GM18507 (cell line): ENCODE data around the gene MICAL3.
A peak's percentile ranks its signal among the peaks of the same experiment; 100 is the strongest.
"Not testable (repeated sequence)": the region's sequence is repeated elsewhere in the genome, so short reads cannot be mapped to it uniquely, and the experiment has no call there.

ENCODE experiments used
- DNase-seq: peaks from one replicate; pipeline ENCODE4 v3.0.0; 2011; ENCODE audit warnings: low read depth; ENCODE audit not compliant: insufficient read length; ENCODE audit errors: extremely low spot score
- FAIRE-seq: peaks from 2 replicates; lab custom pipeline; 2011; peaks lifted over from hg19 to GRCh38; lab: Jason Lieb, UNC

MICAL3 gene

DNA sequence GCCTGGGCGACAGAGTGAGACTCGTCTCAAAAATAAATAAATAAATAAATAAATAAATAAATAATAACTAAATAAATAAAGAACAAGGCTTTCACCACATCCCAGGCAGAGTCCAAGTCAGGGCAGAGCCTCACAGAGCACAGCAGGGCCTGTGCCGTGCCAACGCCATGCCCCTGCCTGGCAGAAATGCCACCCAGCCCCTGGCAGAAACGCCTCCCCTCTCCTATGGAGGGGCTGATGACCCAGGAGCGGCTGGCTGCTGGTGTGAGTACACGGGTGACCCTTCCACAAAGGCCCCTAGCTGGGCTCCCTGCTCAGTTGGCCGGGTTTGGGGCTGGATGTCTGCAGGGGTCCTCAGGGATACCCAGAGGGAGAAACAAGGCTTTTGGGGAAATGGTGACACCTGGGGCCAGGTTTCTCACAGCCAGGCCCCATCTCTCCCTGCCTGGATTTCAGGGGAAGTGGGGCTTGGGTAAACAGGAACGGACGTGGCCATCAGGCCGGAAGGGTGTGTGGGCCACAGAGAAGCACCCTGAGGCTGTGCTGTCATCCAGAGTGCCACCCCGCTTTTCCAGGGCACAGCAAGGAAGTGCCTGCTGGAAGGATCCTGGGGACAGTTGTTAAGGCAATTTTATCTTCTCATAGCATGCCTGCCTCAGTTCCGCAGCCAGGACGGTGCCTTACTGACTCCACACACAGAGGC, 255.2 kb downstream of the MICAL3 start:
- FAIRE-seq (no peak), DNase-seq (no peak)

DNA sequence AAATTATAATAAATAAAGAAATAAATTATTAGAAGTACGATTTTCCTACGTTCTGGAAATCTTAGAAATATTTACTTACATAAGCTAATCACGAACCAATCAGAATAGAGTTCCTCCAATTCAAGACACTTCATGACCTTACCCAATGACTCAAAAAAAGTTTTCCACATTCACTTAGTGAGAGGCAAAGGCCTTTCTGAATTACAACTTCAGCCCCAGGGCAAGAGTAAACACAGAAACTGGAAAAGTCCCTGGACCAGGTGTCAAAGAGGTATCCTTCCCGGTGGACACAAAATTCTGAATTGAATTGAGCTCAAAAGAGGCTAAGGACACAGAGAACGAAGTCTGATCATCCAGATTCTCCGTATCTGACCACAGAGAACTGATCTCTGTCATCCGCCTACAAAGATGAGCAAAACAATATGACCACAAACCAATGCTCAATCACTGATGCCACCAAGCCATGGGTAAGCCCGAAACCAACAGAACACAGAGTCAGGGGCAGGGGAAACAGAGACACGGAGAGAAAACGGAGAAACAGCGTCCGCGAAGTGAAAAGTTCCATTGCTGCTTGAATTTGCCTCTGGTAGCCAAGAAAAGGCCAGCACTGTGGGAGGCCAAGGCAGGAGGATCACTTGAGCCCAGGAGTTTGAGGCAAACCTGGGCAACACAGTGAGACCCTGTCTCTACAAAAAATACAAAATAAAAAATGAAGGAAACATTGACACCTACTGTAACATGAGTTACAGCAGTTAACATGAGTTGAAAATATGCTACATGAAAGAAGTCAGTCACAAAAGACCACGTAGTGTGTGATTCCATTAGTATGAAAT, 256.9 kb downstream of the MICAL3 start:
- DNase-seq (no peak), FAIRE-seq (peak; percentile 93)

DNA sequence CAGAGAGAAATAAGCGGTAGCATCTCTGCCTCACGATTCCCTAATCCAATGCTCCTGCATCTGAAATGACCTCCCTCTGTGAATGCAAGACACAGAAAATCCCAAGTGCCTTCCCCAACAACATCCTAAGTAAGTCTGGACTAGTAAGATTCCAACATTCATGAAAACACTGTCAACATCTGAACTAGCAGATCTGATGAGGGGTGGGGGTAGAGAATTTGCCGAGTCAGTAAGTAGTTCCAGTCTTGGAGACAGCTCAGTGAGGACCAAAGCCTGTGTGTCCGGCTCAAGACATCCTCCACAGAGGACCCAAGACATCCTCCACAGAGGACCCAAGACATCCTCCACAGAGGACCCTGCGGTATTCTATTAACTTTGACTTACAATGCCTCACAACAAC, 259.5 kb downstream of the MICAL3 start:
- not testable (repeated sequence) for DNase-seq, FAIRE-seq

DNA sequence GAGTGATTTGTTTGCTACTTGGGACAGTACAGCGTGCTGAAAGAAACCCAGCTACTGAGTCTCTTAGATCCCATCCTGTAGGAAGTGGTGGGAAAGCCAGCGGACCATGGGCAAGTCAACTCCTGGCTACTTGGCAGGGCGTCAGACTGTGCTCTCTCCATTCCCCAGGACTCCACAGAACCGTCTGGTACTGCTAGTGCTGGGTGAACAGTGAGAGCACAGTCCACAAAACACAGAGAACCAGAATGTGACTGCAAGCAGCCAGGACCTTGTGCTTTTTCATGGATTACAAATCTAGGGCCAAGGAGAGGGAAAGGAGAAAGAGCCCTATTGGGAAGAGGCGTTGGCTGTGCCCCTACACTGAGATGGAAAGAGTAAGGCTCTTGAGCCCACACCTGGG, 260.3 kb downstream of the MICAL3 start:
- FAIRE-seq = no peak
- no peak for DNase-seq

DNA sequence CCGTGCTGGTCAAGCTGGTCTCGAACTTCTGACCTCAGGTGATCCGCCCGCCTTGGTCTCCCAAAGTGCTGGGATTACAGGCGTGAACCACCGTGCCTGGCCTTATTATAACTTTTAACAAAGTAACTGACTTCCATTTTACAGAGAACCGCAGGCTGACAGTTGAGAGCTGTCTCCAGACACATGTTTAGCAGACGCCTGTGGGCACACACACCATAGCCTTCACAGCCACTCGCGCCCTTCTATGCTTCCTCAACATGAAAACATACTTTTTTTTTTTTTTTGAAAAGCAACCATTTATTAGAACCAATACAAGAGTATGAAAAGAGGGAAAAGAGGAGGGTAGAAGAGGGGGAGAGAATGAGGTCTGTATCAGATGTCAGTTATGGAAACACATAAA, 260.9 kb downstream of the MICAL3 start:
- FAIRE-seq, DNase-seq: not testable (repeated sequence)

DNA sequence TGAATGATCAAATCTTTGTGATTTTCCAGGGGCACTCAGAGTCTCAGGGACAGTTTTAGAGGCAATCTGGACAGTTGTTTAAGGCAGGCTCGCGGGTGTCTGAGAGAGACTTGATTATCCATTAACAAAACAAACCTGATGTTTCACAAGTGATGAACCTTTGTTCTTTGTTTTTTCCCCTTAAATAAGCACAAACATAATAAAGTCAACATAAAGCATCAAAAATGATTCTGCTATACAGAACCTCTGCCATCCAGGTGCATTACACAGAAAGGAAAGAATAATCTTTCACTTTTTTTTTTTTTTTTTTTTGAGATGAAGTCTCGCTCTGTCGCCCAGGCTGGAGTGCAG, 263.2 kb downstream of the MICAL3 start:
- no peak for DNase-seq
- FAIRE-seq = no peak

DNA sequence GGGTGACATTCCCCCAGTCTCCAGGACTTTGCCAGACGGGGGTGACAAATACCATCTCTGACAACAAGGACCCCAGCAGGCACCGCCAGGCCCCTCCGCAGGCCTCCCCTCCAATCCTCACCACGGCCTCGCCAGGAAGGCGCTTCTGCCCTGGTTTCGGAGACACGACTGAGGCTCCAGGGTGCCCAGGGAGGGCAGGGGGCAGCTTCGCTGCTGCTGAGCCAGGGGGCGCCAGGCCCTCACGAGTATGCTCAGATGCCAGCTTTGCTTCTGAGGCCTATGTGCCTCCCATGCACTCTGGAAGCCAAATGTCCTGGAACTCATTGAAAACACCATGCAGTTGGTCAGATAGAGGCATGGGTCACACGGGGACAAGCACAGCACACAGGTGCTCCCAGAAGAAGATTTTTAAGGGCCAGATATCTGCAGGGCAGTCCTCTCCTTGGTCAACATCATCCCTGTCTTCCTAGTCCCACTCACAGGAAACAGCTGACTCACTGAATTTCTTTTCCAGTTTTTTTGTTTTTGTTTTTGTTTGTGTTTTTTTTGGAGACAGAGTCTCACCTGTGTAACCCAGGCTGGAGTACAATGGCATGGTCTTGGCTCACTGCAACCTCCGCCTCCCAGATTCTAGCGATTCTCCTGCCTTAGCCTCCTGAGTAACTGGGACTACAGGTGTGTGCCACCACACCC, 270.0 kb downstream of the MICAL3 start:
- DNase-seq (no peak), FAIRE-seq (no peak)

DNA sequence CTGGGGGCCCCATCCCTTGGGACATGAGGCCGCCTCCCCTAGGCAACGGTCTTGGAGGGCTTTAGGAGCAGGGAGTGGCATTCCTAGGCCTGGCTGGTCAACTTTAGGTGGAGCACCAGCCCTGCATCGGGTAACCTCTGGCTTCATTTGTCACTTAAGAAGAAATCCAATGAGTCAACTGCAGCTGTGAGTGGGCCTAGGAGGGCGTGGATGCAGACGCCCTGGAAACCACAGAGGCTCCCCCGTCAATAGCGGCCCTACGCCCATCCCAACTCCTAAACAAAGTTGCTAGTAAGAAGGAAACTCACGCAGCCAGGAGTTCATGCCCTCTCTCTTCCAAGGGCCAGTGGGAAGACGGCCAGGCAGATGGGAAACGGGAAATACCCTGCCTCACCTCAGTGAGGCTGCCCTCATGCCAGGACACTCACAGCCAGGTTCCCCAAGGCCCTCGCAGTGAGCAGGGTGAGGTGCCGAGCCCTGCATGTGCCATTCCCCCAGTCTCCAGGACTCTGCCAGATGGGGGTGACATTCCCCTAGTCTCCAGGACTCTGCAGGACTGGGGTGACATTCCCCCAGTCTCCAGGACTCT, 270.9 kb downstream of the MICAL3 start:
- DNase-seq = no peak
- no peak for FAIRE-seq

DNA sequence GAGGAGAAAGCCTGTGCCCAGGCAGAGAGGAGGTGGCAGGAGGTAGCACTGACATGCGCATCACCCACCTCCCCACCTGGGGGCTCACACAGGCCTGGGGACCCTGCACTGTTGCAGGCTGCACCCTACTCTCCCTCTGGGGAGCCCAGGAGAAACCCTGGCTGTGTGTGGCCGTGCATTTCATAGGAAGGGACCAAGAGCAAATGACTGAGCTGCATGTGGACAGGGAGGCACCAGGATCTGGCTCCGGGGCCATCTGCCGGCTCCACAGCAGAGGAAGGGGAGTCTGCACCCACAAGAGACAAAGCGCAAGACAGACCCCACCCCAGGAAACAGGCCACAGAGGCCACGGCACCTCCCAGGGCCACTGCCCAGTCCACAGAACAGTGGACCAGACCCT, 272.8 kb downstream of the MICAL3 start:
- DNase-seq (no peak), FAIRE-seq (no peak)

DNA sequence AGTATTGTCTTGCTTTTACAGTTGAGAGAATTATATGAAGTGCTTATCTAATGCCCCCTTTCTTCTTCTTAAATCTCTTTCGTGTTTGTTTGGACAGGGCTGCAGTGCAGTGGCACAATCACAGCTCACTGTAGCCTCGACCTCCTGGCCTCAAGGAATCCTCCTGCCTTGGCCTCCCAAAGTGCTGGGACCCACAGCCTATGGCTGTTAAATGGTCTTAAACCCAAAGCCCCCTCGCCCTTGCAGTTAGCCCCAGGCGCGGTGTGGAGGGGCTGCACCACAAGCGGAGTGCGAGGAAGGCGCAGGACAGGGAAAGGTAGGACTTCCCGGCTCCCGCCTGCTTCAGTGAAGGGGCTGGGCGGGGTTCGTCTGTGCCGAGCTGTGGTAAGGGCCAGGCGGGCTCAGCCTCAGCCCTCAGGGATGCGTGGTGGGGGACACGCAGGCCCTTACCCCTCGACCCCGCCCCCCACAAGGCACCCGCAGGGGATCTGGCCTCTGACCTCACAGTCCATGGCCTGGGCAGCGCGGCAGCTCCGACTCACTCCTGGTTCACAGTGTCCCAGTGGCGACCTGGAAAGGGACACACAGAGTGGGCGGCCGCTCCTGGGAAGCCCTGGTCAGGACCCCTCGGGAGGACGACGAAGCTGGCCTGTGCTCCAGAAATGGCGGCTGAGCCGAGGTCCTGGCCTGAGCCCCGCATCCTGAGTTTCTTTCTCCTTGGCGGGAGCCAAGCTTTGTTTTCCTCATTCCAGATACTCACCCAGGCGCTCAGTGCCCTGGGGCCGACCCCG, 274.6 kb downstream of the MICAL3 start:
- no peak for DNase-seq
- no peak for FAIRE-seq

DNA sequence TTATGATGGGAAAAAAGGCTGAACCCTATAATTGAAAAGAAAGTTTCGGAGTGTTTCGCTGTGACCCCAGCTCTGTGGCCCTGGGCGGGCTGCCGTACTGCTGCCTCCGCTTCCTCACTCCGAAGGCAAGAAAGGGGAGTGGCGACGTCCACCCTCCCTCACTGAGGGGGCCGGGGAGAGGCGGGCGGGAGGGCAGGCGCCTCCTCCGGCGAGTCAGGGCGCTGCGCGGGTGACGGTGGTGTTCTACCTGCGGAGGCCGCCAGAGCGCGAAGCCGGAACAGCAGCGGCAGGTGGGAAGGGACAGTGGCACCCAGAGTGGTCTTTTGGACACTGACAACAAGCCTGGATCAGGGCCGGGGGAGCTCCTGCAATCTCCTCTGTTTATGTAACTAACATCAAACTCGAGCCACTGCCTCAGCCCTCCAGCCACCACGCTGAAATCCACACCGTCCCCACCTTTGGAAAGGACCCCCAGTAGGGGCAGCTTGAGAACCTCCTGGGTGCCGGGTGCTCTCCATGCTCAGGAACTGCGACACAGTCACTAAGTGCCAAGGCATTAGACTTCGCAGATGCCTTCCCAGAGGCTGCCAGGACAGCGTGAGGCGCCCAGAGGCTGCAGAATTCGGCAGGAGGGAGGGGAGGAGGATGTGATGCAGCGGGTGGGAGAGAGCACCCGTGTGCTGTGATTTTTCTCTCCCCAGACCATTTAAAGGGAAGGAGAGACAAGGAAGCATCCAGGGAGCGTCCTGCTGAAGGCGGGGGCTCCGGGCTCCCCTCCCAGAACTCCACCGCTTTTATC, 275.6 kb downstream of the MICAL3 start:
- FAIRE-seq (no peak), DNase-seq (no peak)

DNA sequence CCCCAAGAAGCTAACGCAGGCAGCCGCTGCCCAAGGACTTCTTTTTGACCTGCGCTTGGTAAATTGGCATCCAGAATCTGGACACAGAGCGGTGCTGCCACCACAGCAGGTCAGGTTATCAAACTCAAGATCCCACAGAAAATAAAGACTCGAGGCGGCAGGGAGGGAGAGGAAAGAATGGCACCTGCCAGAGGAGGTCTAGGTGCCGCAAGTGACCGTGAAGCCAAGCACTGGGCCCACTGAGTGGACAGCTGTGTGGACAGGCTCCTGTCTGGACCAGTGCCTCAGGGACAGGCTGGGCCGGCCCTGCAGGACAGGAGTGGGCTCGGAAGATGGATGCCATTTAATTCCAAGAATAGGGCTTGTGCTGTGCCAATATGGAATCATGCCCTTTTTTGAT, 277.4 kb downstream of the MICAL3 start:
- FAIRE-seq (no peak), DNase-seq (no peak)

DNA sequence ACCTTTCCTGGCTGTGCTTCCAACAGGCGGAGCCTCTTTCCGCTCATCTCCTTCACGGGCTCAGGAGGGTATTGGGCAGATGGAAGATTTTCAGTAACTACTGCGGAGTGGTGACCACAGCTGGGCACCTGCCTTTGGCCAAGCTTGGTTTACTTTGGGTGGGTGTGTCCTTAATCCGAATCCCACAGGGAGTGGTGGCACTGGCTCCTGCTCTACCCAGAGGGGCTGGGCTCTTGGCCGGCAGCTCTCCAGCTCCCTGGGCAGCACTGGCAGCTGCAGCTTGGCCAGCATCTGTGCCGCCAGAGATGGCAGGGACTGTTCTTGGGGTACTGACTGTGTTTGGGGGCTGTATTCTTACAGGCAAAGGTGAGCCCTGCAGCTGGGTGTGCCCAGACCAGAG, 279.9 kb downstream of the MICAL3 start:
- FAIRE-seq (no peak), DNase-seq (no peak)

DNA sequence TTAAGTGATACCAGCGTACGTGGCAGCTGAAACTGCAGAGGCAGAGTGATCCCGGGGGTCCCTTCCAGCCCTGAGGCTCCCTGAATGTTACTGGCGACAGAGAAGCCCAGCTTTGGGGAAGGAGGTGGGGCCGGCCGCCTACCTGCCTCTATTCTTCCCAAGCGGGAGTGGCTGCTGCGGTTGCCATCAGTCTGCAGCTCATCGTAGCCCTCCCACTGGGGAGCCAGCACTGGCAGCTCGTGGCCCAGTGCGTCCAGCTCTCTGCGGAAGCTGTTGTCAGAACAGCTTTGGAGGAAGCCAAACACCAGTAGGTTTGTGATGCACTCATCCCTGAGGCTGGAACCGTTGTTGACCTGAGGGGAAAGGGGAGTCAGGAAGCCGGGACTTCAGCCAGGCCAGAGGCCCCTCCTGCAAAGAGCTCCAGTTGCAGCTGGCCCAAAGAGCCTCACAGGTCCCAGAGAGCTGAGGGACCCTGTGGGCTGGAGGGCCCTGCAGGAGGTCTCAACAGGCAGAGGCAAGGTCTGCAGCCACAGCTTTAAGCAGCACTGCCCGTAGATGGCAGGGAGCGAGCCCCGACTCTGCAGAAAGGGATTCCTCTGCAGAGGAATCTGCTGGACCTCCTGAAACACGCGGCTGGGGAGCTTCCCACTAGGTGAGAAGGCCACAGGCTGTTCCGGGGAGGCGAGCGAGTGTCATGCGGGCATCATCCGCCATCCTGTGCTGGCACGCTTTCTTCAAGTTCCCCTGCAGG, 280.5 kb downstream of the MICAL3 start:
- no peak for DNase-seq
- no peak for FAIRE-seq

DNA sequence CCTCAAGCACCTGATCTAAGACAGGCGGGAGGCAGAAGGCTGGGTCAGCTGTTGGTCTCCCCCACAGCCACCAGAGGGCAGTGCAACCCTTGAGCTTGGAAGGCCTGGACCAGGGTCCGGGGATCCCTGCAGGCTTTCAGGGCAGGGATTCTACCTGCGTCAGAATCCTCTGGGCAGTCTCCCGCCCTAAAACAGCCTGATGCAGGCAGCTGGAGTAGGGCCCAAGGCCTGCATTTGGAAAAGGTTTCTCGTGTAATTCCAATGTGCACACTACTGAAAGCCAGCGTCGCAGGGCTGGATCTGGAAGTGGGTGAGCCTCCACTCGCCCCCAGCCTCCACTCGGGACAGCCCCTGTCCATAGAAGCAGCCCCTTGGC, 281.8 kb downstream of the MICAL3 start:
- peak; percentile 89 for FAIRE-seq

DNA sequence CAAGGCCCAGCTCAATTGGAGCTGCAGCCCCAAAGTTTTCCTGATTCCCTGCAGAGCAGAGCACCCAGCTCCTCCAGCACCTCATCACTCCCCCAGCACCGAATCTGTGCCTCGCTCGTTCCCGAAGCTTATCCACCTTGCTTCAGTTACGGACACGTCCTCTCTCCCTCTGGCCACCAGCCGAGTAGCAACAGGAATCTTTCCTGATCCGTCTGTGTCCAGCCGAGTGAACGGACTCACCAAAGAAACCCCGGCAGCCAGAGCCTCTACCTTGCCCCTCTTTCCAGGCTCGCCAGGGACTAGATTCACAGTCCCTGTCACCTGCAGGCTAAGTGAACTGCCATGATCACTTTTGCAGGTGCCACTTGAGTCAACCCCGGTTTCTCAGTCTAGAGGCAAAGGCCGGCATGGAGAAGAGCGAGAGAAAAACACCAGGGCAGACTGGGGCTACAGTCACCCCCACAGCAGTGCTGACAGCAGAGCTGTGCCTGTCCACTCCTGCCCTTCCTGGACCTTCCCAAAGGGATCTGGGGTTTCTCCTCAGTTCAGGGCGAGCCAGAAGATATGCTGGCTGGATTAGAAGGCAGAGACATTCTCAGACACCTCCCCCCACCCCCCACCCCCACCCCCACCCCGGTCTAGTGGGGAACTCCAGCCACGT, 282.4 kb downstream of the MICAL3 start:
- DNase-seq (no peak), FAIRE-seq (no peak)

More for the DNA sequence above, 281.8 kb downstream of the MICAL3 start:
- DNase-seq = peak; percentile 86

DNA sequence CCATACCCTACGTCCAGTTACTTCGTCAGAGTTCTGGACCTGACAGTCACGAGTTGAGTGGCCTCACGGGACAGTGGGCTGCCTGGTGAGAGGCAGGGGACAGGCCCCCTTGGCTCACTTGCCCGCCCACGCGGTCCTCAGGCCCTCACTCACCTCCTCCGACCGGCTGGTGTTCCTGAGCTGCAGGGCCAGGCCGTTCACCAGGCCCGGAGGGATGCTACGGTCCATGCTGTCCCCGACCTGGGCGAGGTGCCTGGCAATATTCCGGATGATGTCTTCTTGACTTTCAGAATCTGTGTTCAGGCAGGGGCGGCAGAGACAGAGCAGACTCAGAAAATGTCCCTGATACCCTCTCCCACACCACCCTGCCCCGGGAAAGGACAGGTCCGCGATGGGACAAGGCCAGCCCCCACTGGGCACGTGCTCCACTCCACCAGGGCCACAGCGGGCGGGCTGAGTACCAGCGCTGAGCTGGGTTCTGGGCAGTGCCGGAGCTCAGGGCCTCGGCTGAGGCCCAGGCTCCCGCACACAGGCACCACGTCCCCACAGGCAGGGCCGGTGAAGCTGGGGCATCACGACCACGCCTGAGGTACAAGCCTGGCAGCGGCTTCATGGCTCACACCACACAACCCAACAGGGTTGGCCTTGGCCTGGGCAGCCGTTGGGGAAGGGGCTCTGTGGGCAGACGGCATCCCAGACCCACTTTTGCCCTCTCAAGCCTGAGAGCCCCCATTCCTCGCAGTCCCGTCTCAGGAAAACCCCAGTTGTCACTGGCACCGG, 285.0 kb downstream of the MICAL3 start:
- no peak for FAIRE-seq

More for the DNA sequence above, 285.0 kb downstream of the MICAL3 start:
- DNase-seq = no peak
